HL-60/S4 treated with retinoic acid at 250 ng/mL for 4 days and 3 days (cell line): ENCODE measurements around the gene IL33.
"Not testable (repeated sequence)": the region's sequence is repeated elsewhere in the genome, so short reads cannot be mapped to it uniquely, and the experiment has no call there.

Experiments
- in situ Hi-C: fragments of 300-500 bp; cut with MboI; formaldehyde crosslinking; loops from 2 replicates; pipeline ENCODE4 v1.7.0; 2022; ENCODE audit warnings: low sequenced_read_pairs

Gene IL33

GRCh38 chr9:6215562-6215961 lies at the start of gene IL33:
Gene IL33 (plus strand): TSS chr9:6215807. CDS start chr9:6241695, 25,888 bp downstream.
- in situ Hi-C loops = no loop called here

GRCh38 chr9:6171667-6172066 lies 43.9 kb upstream of the IL33 start:
- in situ Hi-C loops = no loop called here

GRCh38 chr9:6173914-6174313 lies 41.7 kb upstream of the IL33 start:
- in situ Hi-C loops = no loop called here

GRCh38 chr9:6182549-6183226 lies 32.9 kb upstream of the IL33 start:
- in situ Hi-C loops = not testable (repeated sequence)

- in situ Hi-C loops = no loop called here
Measured at GRCh38 chr9:6183227-6183551, 32.4 kb upstream of the IL33 start.

GRCh38 chr9:6183627-6184026 lies 32.0 kb upstream of the IL33 start:
- in situ Hi-C loops = no loop called here

- in situ Hi-C loops = no loop called here
Measured at GRCh38 chr9:6184749-6185645, 30.6 kb upstream of the IL33 start.

GRCh38 chr9:6186691-6187090 lies 28.9 kb upstream of the IL33 start:
- in situ Hi-C loops = no loop called here

GRCh38 chr9:6187272-6187671 lies 28.3 kb upstream of the IL33 start:
- in situ Hi-C loops = no loop called here

GRCh38 chr9:6188466-6188865 lies 27.1 kb upstream of the IL33 start:
- in situ Hi-C loops = no loop called here

GRCh38 chr9:6188906-6189305 lies 26.7 kb upstream of the IL33 start:
- in situ Hi-C loops = no loop called here

GRCh38 chr9:6194934-6195333 lies 20.7 kb upstream of the IL33 start:
- in situ Hi-C loops = no loop called here

GRCh38 chr9:6195714-6196360 lies 19.8 kb upstream of the IL33 start:
- in situ Hi-C loops = no loop called here

GRCh38 chr9:6197330-6197729 lies 18.3 kb upstream of the IL33 start:
- in situ Hi-C loops = no loop called here

GRCh38 chr9:6198251-6198650 lies 17.4 kb upstream of the IL33 start:
- in situ Hi-C loops = no loop called here

GRCh38 chr9:6199596-6199995 lies 16.0 kb upstream of the IL33 start:
- in situ Hi-C loops = no loop called here

- in situ Hi-C loops = no loop called here
Measured at GRCh38 chr9:6200761-6201160, 14.8 kb upstream of the IL33 start.

GRCh38 chr9:6209966-6210365 lies 5.6 kb upstream of the IL33 start:
- in situ Hi-C loops = no loop called here

GRCh38 chr9:6212722-6213375 lies 2.8 kb upstream of the IL33 start:
- in situ Hi-C loops = no loop called here

GRCh38 chr9:6214434-6214833 lies 1.2 kb upstream of the IL33 start:
- in situ Hi-C loops = no loop called here

- in situ Hi-C loops = no loop called here
Measured at GRCh38 chr9:6214903-6215302, 704 bp upstream of the IL33 start.
